ENCODE results near the gene NKX6-1. TPM values are rescaled to one million over a fixed set of nuclear protein-coding genes. Genes with fewer than 3 reads are reported as not detected.

The NKX6-1 gene
- 1 to 10 TPM in 1 of 3 donors, under 1 TPM in 1, not detected in 1; 0.03 to 3.2 TPM for polyA plus RNA-seq

- no peak within 1 kb of the TSS for H3K27ac ChIP-seq (ENCODE audit: low read depth, low read length)
- WGBS, 3 donors: 1 to 3% (median 2%) methylated on average over 45 to 47 of the region's 47 CpGs
These were observed at the start of gene NKX6-1 for GRCh38 chr4:84498935-84499623. Gene NKX6-1, minus strand, starts transcription at chr4:84499292. Its CDS starts 1,064 bp downstream, at chr4:84498228.

- 72 to 88% (median 77%) methylated on average over 3 of the region's 3 CpGs for WGBS, 3 donors
- no peak overlapping the region for H3K27ac ChIP-seq (ENCODE audit: low read depth, low read length)
These were observed 48.1 kb upstream of the NKX6-1 start for GRCh38 chr4:84547211-84547610.

- no peak overlapping the region for H3K27ac ChIP-seq (ENCODE audit: low read depth, low read length)
- 63 to 72% (median 71%) methylated on average over 5 of the region's 5 CpGs for WGBS, 3 donors
These were observed 46.0 kb upstream of the NKX6-1 start for GRCh38 chr4:84545093-84545492.

GRCh38 chr4:84535901-84536300 lies 36.8 kb upstream of the NKX6-1 start:
- WGBS, 3 donors: 89 to 98% (median 95%) methylated on average over 2 of the region's 2 CpGs
- H3K27ac ChIP-seq (ENCODE audit: low read depth, low read length): no peak overlapping the region

- no peak overlapping the region for H3K27ac ChIP-seq (ENCODE audit: low read depth, low read length)
- 65 to 84% (median 75%) methylated on average over 2 of the region's 2 CpGs for WGBS, 3 donors
These were observed 32.6 kb upstream of the NKX6-1 start for GRCh38 chr4:84531689-84532088.

- WGBS, 3 donors: 49 to 60% (median 55%) methylated on average over 1 of the region's 1 CpG
These were observed 31.8 kb upstream of the NKX6-1 start for GRCh38 chr4:84530871-84531270.

DNA sequence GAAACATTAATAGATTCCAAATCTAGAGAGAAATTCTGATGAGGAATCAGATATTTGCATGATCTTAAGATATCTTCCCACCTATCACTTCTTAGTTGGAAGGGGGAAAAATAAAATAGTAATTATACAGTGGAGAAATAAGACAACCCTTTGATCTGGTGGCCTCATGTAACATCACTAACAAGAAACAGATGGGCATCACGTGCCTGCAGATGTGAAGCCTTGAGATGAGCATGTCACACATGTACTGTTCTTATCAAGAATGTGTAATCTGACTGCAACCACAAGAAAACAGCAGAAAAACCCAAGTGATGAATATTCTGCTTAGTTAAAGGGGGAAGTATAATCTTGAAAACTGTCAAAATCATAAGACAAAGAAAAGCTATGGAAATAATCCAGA lies 31.4 kb upstream of the NKX6-1 start:
- WGBS, 3 donors: 52 to 71% (median 56%) methylated on average over 1 of the region's 1 CpG
- H3K27ac ChIP-seq (ENCODE audit: low read depth, low read length): no peak overlapping the region

More at GRCh38 chr4:84530871-84531270, 31.8 kb upstream of the NKX6-1 start:
- no peak overlapping the region for H3K27ac ChIP-seq (ENCODE audit: low read depth, low read length)

DNA sequence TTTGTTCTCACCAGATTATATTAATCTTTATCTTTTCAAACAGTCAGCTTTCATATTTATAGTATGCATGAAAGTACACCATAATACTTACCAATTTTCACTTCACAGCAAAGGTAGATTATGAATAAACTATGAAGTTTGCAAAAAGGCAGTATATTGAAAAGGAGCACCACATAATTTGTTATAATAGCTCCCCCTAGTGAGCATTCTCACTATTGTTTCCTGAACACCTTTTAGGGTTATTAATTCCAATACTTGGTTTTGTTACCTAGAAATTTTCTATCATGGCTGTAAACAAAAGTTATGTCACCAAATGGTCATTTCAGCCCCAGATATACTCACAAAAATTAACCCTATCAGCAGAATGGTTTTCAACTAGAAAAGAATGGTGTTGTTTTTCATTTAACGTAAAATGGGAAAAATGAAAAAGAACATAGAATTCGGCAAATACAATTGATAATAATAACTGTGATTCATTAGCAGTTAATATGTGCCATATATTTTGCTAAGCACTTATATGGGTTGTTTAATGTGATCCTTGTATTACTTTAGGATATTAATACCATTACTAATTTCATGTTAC lies 30.2 kb upstream of the NKX6-1 start:
- 92 to 98% (median 93%) methylated on average over 2 of the region's 2 CpGs for WGBS, 3 donors
- no peak overlapping the region for H3K27ac ChIP-seq (ENCODE audit: low read depth, low read length)

DNA sequence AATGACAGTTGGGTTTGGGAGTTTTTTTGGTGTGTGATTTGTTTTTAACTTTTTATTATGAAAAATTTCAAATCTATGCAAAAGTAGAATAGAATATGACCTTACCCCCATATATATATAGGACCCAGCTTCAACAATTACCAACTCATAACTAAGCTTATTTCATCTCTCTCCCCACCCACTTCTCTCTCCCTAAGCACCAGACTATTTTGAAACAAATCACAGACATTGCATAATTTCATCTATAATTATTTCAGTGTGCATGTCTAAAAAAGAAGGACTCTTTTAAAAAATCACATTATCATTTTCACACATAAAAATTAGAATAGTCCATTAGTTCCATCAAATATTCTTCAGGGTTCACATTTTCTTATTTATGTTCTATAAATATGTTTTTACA lies 28.3 kb upstream of the NKX6-1 start:
- H3K27ac ChIP-seq (ENCODE audit: low read depth, low read length): no peak overlapping the region

GRCh38 chr4:84515075-84515474 lies 16.0 kb upstream of the NKX6-1 start:
- H3K27ac ChIP-seq (ENCODE audit: low read depth, low read length): no peak overlapping the region
- WGBS, 3 donors: 68 to 75% (median 70%) methylated on average over 2 of the region's 2 CpGs

GRCh38 chr4:84512277-84512676 lies 13.2 kb upstream of the NKX6-1 start:
- 78 to 87% (median 85%) methylated on average over 5 of the region's 5 CpGs for WGBS, 3 donors
- H3K27ac ChIP-seq (ENCODE audit: low read depth, low read length): no peak overlapping the region

- H3K27ac ChIP-seq (ENCODE audit: low read depth, low read length): no peak overlapping the region
- 73 to 84% (median 73%) methylated on average over 3 of the region's 3 CpGs for WGBS, 3 donors
These were observed 12.6 kb upstream of the NKX6-1 start for GRCh38 chr4:84511703-84512102.

- 58 to 77% (median 68%) methylated on average over 5 of the region's 5 CpGs for WGBS, 3 donors
- no peak overlapping the region for H3K27ac ChIP-seq (ENCODE audit: low read depth, low read length)
These were observed 8.8 kb upstream of the NKX6-1 start for GRCh38 chr4:84507941-84508340.

DNA sequence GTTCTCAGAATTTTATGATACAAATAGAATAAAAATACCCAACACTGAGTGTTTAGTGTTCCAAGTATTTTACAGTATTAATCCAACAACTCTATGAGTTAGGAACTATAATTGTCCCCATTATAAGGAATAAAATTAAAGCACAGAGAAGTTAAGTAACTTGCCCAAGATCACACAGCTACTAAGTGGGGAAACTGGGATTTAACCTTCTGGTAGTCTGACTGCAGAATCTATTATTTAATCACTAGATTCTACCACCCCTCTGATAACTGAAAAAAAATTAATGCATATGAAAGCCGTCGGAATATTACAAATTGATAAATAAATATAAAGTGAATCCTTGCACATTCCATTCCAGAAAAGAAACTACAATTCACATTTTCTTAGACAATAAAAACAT lies 5.7 kb upstream of the NKX6-1 start:
- no peak overlapping the region for H3K27ac ChIP-seq (ENCODE audit: low read depth, low read length)
- 76 to 93% (median 86%) methylated on average over 2 of the region's 2 CpGs for WGBS, 3 donors

DNA sequence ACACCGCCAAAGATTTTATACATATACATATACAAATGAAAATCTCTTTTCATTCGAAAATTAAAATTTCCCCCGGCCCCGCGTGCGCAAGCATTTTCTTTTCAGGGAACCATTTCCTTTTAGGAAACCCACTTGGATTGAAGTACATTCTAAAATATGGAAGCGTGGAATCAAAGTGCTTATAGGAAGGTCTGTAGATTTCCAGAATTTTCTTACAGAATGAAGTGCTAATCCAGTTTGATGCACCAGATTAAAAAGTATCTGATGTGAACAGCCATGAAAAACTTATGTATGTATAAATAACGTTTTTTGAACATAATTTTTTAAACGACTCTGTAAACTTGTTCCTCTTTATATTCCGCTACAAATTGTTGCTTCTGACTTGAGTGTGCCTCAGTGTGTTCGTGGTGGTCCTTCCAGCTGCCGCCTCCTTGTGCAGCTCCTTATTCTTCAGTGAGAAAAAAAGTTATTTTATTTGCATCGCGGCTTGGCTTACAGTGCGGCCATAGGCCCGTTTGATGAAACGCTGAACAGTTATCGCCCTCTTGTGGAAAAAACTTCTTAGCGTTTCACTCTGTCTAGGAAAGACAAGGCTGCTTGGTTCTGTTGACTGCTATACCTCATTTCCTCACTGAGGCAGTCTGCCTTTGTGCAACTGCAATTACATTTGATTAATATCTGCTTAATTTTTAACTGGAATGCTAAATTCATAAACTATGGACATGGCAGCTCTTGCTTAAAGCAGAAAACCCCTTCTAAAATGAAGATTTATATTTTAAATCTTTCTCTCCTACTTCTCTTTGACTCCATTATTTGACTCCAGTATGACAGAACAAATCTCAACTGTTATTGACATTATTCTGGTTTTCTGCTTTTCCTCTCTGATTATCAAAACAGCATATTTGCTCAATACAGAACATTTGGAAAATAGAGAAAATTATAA lies 4.7 kb upstream of the NKX6-1 start:
- H3K27ac ChIP-seq (ENCODE audit: low read depth, low read length): no peak overlapping the region
- WGBS, 3 donors: 9 to 17% (median 10%) methylated on average over 19 of the region's 19 CpGs

GRCh38 chr4:84502955-84503373 lies 3.9 kb upstream of the NKX6-1 start:
- H3K27ac ChIP-seq (ENCODE audit: low read depth, low read length): no peak overlapping the region
- WGBS, 3 donors: 15 to 65% (median 16%) methylated on average over 18 of the region's 18 CpGs

DNA sequence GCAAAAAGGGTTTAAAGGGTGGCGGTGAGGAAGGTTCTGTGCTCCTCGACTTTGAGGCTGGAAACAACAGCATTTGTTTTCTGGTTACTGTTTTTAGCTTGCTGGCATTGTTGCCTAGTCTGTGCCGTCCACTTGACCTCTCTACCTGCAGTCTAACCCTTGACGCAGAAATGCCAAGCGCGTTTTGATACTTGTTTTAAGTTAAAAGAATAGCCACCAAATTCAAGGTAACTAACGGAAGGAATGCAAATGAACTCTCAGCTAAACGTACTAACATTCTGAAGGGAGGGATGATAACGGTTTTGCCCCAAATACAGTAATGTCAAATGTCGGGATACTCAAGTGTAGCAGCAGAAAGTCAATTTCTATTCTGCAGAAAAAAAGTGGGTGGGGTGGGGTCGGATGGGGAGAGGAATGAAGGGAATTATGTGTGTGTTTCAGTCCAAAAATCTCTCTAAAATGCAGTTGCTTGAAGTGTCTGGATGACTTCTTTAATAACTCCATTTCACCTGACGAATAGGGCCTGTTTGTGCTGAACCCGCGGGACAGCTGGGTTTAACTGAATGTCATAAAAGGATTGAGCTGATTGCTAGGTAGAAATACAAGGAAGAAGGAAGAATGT lies 3.4 kb upstream of the NKX6-1 start:
- no peak overlapping the region for H3K27ac ChIP-seq (ENCODE audit: low read depth, low read length)
- WGBS, 3 donors: 16 to 66% (median 19%) methylated on average over 14 of the region's 14 CpGs

DNA sequence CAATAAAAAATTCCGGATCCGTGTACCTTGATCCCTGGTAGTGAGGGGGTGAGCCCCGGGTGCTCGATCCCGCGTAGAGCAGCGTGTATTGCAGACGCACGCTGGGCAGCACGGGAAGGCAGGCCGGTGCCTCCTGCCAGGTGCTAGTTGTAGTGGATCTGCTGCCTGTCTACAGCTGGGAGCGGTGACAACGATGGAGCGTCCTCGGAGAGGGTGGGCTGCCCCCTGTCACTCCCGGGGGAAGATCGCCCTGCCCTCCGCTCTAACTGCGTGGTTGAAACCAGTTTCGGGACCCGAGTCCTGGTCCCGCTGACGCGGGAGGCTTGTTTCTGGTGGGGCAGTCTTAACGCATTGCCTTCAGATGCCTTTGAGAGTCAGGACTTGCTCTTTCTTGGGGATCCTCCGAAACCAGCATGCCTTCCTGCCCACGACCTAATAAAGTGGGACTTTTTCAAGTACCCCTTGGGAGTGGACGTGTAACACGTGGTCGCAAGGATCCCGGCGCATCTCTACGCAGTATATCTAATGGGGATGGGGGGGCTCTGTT lies 2.7 kb upstream of the NKX6-1 start:
- H3K27ac ChIP-seq (ENCODE audit: low read depth, low read length): no peak overlapping the region
- 7 to 56% (median 9%) methylated on average over 33 of the region's 33 CpGs for WGBS, 3 donors

- 8 to 39% (median 9%) methylated on average over 10 of the region's 10 CpGs for WGBS, 3 donors
- no peak overlapping the region for H3K27ac ChIP-seq (ENCODE audit: low read depth, low read length)
These were observed 2.1 kb upstream of the NKX6-1 start for GRCh38 chr4:84501202-84501503.
